Measurements from ENCODE around the gene CYREN. TPM values are rescaled to one million over a fixed set of nuclear protein-coding genes. Genes with fewer than 3 reads are reported as not detected.
A peak's percentile ranks its signal among the peaks of the same experiment; 100 is the strongest.

CYREN gene
- total and polyA plus RNA-seq, 9 of the 15 experiments (the other 6 are each of a cell fraction or from before 2014, with no cell fraction given) = 13.9 to 108 (median 88.8) TPM

DNA sequence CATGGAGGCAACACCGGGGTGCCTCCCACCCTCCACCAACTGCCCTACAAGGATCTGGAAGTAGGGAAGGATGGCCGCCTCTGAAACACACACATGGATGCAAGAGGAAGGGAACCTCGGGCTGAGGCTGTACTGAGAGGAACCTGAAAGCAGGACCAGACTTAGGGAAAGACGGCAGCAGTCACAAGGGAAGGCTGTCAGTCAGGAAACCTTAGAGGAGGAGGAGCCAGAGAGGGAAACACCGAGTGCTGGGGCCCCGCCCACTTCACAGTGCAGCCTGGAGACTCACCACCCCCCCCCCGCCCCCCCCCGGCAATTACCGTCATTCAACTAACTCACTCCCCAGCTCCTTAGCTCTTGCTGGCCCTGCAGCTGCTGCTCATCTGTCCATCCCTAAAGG is 2.5 kb downstream of the CYREN start (continued):
- peak; percentile 63 for TF ChIP-seq VEZF1 (CRISPR knock-in tag; IDR thresholded peaks at IDR 0.05)

- no TSS peak for BruUV-seq (replicated peaks)
- ATAC-seq (no peak), FAIRE-seq (no peak), DNase-seq (ENCODE audit: extremely low read depth in 1 of 4, low spot score in 3 of 4) (no peak)
- Histone ChIP-seq H2AFZ (ENCODE audit: low read depth, low read length) (no peak overlapping the region), H3K4me1 (replicated peaks in 1 of 2; ENCODE audit: control insufficient read depth in 2 of 2, insufficient read depth in 2 of 2, low read length in 2 of 2) (peaks cover 15 to 30% of the 10 kb centered on the region in 2 experiments; a peak in 4 of 5 replicates), H3K4me3 (no peak overlapping the region), H3K27me3 (ENCODE audit: control insufficient read depth in 2 of 2, insufficient read depth in 2 of 2, low read length in 2 of 2) (no peaks in the 10 kb centered on the region), H3K9me3 (replicated peaks; ENCODE audit: control insufficient read depth, insufficient read depth, low read depth, low read length) (peaks cover 8% of the 10 kb centered on the region), H3K79me2 (ENCODE audit: control insufficient read depth, insufficient read depth, low read length) (peaks cover 33% of the 10 kb centered on the region), H3K9me1 (ENCODE audit: control insufficient read depth, insufficient read depth, low read length) (no peaks in the 10 kb centered on the region), H3K9ac (ENCODE audit: insufficient read depth in 1 of 2, low read depth in 2 of 2, low read length in 2 of 2) (peak overlapping the region in 1 of 2 experiments; percentile 56; a peak in 1 of 4 replicates), H3K36me3 (ENCODE audit: control insufficient read depth, insufficient read depth, low read length) (peaks cover 53% of the 10 kb centered on the region), H3K4me2 (ENCODE audit: insufficient read depth, low read length) (no peak overlapping the region), H3K27ac (ENCODE audit: extremely low read depth, low read depth, low read length) (no peak overlapping the region; the same call in 2 of the 3 replicates), H4K20me1 (replicated peaks; ENCODE audit: control insufficient read depth, insufficient read depth, low read length) (0 out of 2 replicates have a peak, but pooled peaks cover 5% of the 10 kb centered on the region)
- CTCF ChIA-PET (ENCODE audit: low intra/inter-chr PET ratio) = no interaction called here
- WGBS (ENCODE audit: insufficient coverage, low coverage, missing lambda C conversion rate) = 94% methylated on average over 12 of the region's 12 CpGs
- POLR2A ChIA-PET = interaction anchor here (0.6 to 0.8 kb wide), 2 partner anchors 9 to 752 kb away, joined by 3 to 4 read pairs; no protein-coding TSS in a partner anchor
- TF ChIP-seq KDM5B (IDR thresholded peaks at IDR 0.05; ENCODE audit: insufficient replicate concordance, low read depth, low read length) = peak; percentile 37
- no peak for TF ChIP-seq FOXJ2 (tag; IDR thresholded peaks at IDR 0.05)
- 0 out of 2 replicates have a peak, but pooled peaks have one; percentile 19 for TF ChIP-seq POLR2G (IDR thresholded peaks at IDR 0.05; ENCODE audit: low read depth, low read length)
- intact Hi-C loops (cut with micrococcal nuclease) (no loop called here), in situ Hi-C loops (cut with MboI) (no loop called here)
Observed at GRCh38 chr7:135167365-135167917, 3.1 kb downstream of the CYREN start.
